C4-2B (cell line): ENCODE data around the gene TUFM.
A peak's percentile ranks its signal among the peaks of the same experiment; 100 is the strongest.
"Not testable (repeated sequence)": the region's sequence is repeated elsewhere in the genome, so short reads cannot be mapped to it uniquely, and the experiment has no call there.

Experiments
- H3K27ac ChIP-seq: fragments of 450-650 bp; 2 replicates; pipeline ENCODE4 v1.5.1; 2017
- CTCF ChIP-seq: fragments of 450-650 bp; conservative IDR thresholded peaks from 2 replicates; pipeline ENCODE4 v1.5.1; 2017; ENCODE audit warnings: mild to moderate bottlenecking
- ZFX ChIP-seq: fragments of 450-650 bp; IDR thresholded peaks from 2 replicates; pipeline ENCODE4 v1.6.1; 2017

Gene TUFM

GRCh38 chr16:28873543-28874201, 27.5 kb upstream of the TUFM start:
- TF ChIP-seq CTCF, result peak; percentile 80
- no peak for TF ChIP-seq ZFX
- H3K27ac ChIP-seq, result no peak overlapping the region

- no peak for TF ChIP-seq ZFX
- no peak for TF ChIP-seq CTCF
- no peak overlapping the region for H3K27ac ChIP-seq
These were observed 26.8 kb upstream of the TUFM start for GRCh38 chr16:28872952-28873351.

GRCh38 chr16:28869201-28869600, 23.1 kb upstream of the TUFM start:
- H3K27ac ChIP-seq, result no peak overlapping the region
- TF ChIP-seq ZFX (no peak), CTCF (no peak)

GRCh38 chr16:28867646-28868045, 21.5 kb upstream of the TUFM start:
- H3K27ac ChIP-seq, result not testable (repeated sequence)

- no peak overlapping the region for H3K27ac ChIP-seq
- TF ChIP-seq ZFX (no peak), CTCF (no peak)
These were observed 21.1 kb upstream of the TUFM start for GRCh38 chr16:28867241-28867640.

GRCh38 chr16:28866454-28866804, 20.3 kb upstream of the TUFM start:
- TF ChIP-seq CTCF (no peak), ZFX (no peak)
- no peak overlapping the region for H3K27ac ChIP-seq

GRCh38 chr16:28865722-28866453, 19.7 kb upstream of the TUFM start:
- TF ChIP-seq ZFX (no peak), CTCF (no peak)
- H3K27ac ChIP-seq, result no peak overlapping the region
